ENCODE data around the gene SPINDOC.

GRCh38 chr11:63804259-63804658, 9.0 kb upstream of the SPINDOC start:
- TF ChIP-seq CTCF (conservative IDR thresholded peaks at IDR 0.05) (no peak), EZH2 (IDR thresholded peaks at IDR 0.05; ENCODE audit: low read depth) (no peak)
